ENCODE results near the gene GRM3. TPM values are rescaled to one million over a fixed set of nuclear protein-coding genes. Genes with fewer than 3 reads are reported as not detected.

Gene GRM3
- total RNA-seq, 4 donors from 2014 or later = not detected

DNA sequence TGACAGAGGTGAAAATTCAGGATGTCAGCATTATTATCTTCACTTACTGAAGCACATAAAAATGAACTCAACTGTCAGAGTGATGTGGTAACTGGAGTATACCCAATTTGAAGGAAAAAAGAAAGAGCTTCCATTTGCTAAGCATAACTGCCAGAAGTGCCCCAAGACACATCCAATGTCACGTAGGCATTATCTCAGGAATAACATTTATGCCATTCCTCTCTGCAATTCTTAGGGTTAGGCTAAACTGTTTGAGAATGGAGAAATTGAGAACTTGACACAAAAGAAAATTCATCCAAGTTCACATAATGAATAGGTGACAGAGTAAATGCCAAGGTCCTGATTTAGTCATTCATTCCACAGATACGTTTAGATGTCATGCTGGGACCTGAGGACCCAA, 148.6 kb downstream of the GRM3 start:
- H3K36me3 ChIP-seq = no peaks in the 10 kb centered on the region
- no peak for DNase-seq
- H3K4me1 ChIP-seq = no peaks in the 10 kb centered on the region
- H3K27me3 ChIP-seq = no peaks in the 10 kb centered on the region
- intact Hi-C loops (cut with DNase I) = no loop called here
- H3K4me3 ChIP-seq (replicated peaks in 1 of 3) = no peak overlapping the region
- H3K9me3 ChIP-seq = no peaks in the 10 kb centered on the region
- H3K27ac ChIP-seq = no peak overlapping the region
- TF ChIP-seq POLR2A (IDR thresholded peaks at IDR 0.05) = no peak
- TF ChIP-seq, protein P1, sequence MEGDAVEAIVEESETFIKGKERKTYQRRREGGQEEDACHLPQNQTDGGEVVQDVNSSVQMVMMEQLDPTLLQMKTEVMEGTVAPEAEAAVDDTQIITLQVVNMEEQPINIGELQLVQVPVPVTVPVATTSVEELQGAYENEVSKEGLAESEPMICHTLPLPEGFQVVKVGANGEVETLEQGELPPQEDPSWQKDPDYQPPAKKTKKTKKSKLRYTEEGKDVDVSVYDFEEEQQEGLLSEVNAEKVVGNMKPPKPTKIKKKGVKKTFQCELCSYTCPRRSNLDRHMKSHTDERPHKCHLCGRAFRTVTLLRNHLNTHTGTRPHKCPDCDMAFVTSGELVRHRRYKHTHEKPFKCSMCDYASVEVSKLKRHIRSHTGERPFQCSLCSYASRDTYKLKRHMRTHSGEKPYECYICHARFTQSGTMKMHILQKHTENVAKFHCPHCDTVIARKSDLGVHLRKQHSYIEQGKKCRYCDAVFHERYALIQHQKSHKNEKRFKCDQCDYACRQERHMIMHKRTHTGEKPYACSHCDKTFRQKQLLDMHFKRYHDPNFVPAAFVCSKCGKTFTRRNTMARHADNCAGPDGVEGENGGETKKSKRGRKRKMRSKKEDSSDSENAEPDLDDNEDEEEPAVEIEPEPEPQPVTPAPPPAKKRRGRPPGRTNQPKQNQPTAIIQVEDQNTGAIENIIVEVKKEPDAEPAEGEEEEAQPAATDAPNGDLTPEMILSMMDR (IDR thresholded peaks at IDR 0.05) = no peak
- 76 to 85% methylated on average over 2 of the region's 2 CpGs for WGBS, 2 donors

DNA sequence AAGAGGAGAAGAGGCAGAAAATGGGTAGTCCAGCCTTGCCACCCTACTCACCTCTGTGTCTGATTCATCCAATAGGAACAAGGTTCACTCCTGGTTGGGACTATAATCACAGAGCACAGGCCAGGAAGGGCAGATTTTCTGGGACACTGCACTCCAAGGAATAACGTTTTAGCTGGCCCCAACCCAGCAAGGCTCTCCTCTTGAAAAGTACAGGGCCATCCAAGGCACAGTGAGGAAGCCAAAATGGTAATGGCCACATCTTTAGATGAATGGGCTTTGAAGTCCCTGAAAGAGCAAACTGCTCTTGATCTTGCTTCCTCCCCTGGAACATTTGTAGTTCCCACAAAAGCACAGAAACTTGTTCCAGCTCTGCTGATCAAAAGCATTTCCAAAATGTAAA, 149.4 kb downstream of the GRM3 start:
- no peaks in the 10 kb centered on the region for H3K36me3 ChIP-seq
- intact Hi-C loops (cut with DNase I) = no loop called here
- TF ChIP-seq, protein P1 (IDR thresholded peaks at IDR 0.05) = no peak
- TF ChIP-seq POLR2A (IDR thresholded peaks at IDR 0.05) = no peak
- H3K9me3 ChIP-seq = no peaks in the 10 kb centered on the region
- H3K4me3 ChIP-seq (replicated peaks in 1 of 3) = no peak overlapping the region
- WGBS, 2 donors = 0 to 11% methylated on average over 1 of the region's 1 CpG
- DNase-seq = no peak
- no peaks in the 10 kb centered on the region for H3K27me3 ChIP-seq
- no peaks in the 10 kb centered on the region for H3K4me1 ChIP-seq
- no peak overlapping the region for H3K27ac ChIP-seq

- no peak overlapping the region for H3K27ac ChIP-seq
- no peaks in the 10 kb centered on the region for H3K36me3 ChIP-seq
- H3K27me3 ChIP-seq = no peaks in the 10 kb centered on the region
- H3K9me3 ChIP-seq = no peaks in the 10 kb centered on the region
- DNase-seq = no peak
- 32 to 37% methylated on average over 5 of the region's 5 CpGs for WGBS, 2 donors
- intact Hi-C loops (cut with DNase I) = no loop called here
- no peaks in the 10 kb centered on the region for H3K4me1 ChIP-seq
- TF ChIP-seq POLR2A (IDR thresholded peaks at IDR 0.05) = no peak
- TF ChIP-seq, protein P1 (IDR thresholded peaks at IDR 0.05) = peak in 3 of 6 experiments; percentile 31 to 43 (median 35)
- no peak overlapping the region for H3K4me3 ChIP-seq (replicated peaks in 1 of 3)
Measured at GRCh38 chr7:86814661-86815379, 171.1 kb downstream of the GRM3 start.

DNA sequence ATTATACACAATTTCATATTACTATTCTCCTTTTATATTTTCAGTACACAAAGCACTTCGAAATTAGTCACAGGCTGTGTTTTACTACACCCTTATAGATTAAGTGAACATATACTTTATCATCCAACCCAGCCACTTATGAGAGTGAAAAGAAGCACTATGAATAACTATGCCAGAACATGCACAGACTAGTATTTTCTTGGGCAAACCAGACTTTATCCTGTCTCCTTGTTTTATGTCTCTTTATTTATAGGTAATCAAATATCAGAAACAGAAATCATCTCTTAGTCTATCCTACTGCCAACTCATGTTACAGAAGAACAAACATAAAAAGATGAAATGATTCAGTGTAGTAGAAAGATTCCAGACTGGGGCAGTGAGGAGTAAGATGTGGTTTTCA, 171.8 kb downstream of the GRM3 start:
- Histone ChIP-seq H3K4me1 (no peaks in the 10 kb centered on the region), H3K4me3 (replicated peaks in 1 of 3) (no peak overlapping the region), H3K9me3 (no peaks in the 10 kb centered on the region), H3K36me3 (no peaks in the 10 kb centered on the region), H3K27me3 (no peaks in the 10 kb centered on the region), H3K27ac (no peak overlapping the region)
- no peak for TF ChIP-seq POLR2A (IDR thresholded peaks at IDR 0.05)
- TF ChIP-seq, protein P1 (IDR thresholded peaks at IDR 0.05) = no peak
- 92% methylated on average over 1 of the region's 1 CpG for WGBS, 2 donors
- no peak for DNase-seq
- intact Hi-C loops (cut with DNase I) = no loop called here

DNA sequence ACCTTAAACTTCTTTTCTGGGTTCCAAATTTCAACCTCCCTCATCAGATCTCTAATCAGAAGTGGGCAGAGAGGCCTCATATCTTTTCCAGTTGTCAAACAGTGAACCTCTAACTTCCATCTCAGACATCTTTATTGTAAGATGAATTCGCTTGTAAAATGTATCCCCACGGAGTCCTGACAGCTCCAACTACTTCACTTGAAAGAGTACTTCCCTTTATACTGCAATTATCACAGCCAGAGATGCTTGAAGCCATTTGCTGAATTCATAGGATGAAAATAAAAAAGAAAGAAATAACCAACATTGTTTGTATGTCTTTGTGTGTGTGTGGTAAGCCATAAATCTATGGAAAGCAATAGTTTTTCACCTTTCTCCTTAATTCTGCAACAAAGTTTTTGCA, 175.2 kb downstream of the GRM3 start:
- Histone ChIP-seq H3K4me1 (no peaks in the 10 kb centered on the region), H3K36me3 (no peaks in the 10 kb centered on the region), H3K4me3 (replicated peaks in 1 of 3) (no peak overlapping the region), H3K27me3 (no peaks in the 10 kb centered on the region), H3K9me3 (no peaks in the 10 kb centered on the region), H3K27ac (no peak overlapping the region)
- 75 to 78% methylated on average over 2 of the region's 2 CpGs for WGBS, 2 donors
- no peak for DNase-seq
- no peak for TF ChIP-seq POLR2A (IDR thresholded peaks at IDR 0.05)
- TF ChIP-seq, protein P1 (IDR thresholded peaks at IDR 0.05) = no peak
- intact Hi-C loops (cut with DNase I) = no loop called here

Measured in thyroid gland (tissue), 4 donors.